Liver (tissue), 3 donors: Measurements from ENCODE around the gene ZNF620.

Experiments used
- CTCF ChIP-seq: fragments of 150-350 bp; IDR thresholded peaks from 2 replicates; pipeline ENCODE4 v1.5.1; 2017; ENCODE audit warnings: improper control_type of control experiment, low read depth, low read length; ENCODE audit not compliant: missing input control
- JUND ChIP-seq, 2 donors: IDR thresholded peaks; 2 replicates each; pipeline ENCODE4 v1.6.1; 2016; ENCODE audit warnings: antibody characterized with exemption in 2 of 2
- REST ChIP-seq: IDR thresholded peaks from 2 replicates; pipeline ENCODE4 v1.6.1; 2016; ENCODE audit warnings: antibody characterized with exemption, mild to moderate bottlenecking
- SP1 ChIP-seq: IDR thresholded peaks from 2 replicates; pipeline ENCODE4 v1.6.1; 2018; ENCODE audit warnings: antibody characterized with exemption, mild to moderate bottlenecking
- YY1 ChIP-seq: IDR thresholded peaks from 2 replicates; pipeline ENCODE4 v1.6.1; 2016; ENCODE audit warnings: antibody characterized with exemption, mild to moderate bottlenecking
- donor health status: healthy.
- donor health status: healthy.

- TF ChIP-seq JUND (IDR thresholded peaks at IDR 0.05) (no peak), REST (no peak), CTCF (no peak), SP1 (no peak), YY1 (no peak)
Measured at GRCh38 chr3:40534283-40534682, 28.4 kb downstream of the ZNF620 start.
